Activated naive CD8-positive, alpha-beta T cell treated with anti-CD3 and anti-CD28 coated beads for 36 hours (primary cell): ENCODE data around the gene PCNX2. TPM values are rescaled to one million over a fixed set of nuclear protein-coding genes. Genes with fewer than 3 reads are reported as not detected.

ENCODE experiments used
- DNase-seq: peaks from one replicate; pipeline ENCODE4 v3.0.0; 2021
- H3K27ac Mint-ChIP-seq: one replicate; pipeline ENCODE4 v1.8.0; 2022; ENCODE audit warnings: mild to moderate bottlenecking, moderate library complexity, mixed read lengths
- H3K27me3 Mint-ChIP-seq: one replicate; pipeline ENCODE4 v1.8.0; 2022; ENCODE audit warnings: mild to moderate bottlenecking, mixed read lengths
- H3K36me3 Mint-ChIP-seq: one replicate; pipeline ENCODE4 v1.8.0; 2021; ENCODE audit warnings: mild to moderate bottlenecking, mixed read lengths
- H3K4me1 Mint-ChIP-seq: one replicate; pipeline ENCODE4 v1.8.0; 2021; ENCODE audit warnings: mixed read lengths
- H3K4me3 Mint-ChIP-seq: one replicate; pipeline ENCODE4 v1.8.0; 2022; ENCODE audit warnings: mild to moderate bottlenecking, moderate library complexity, mixed read lengths
- H3K9me3 Mint-ChIP-seq: one replicate; pipeline ENCODE4 v1.8.0; 2022; ENCODE audit warnings: mixed read lengths
- total RNA-seq, 2 experiments: library from RNA; stranded (reverse); gene quantifications; one replicate each; pipeline ENCODE4 v1.2.3, GENCODE V29; 2021

The PCNX2 gene
- total RNA-seq, 2 experiments from 2014 or later, result 10.6 to 12.5 TPM

- no peak overlapping the region for H3K27ac Mint-ChIP-seq
- DNase-seq, result no peak
- H3K27me3 Mint-ChIP-seq, result peaks cover 11% of the 10 kb centered on the region
- H3K4me3 Mint-ChIP-seq, result no peak overlapping the region
- peaks cover 2% of the 10 kb centered on the region for H3K4me1 Mint-ChIP-seq
- H3K9me3 Mint-ChIP-seq, result no peaks in the 10 kb centered on the region
- H3K36me3 Mint-ChIP-seq, result peaks cover 3% of the 10 kb centered on the region
Measured at GRCh38 chr1:232937741-232938375, 357.7 kb downstream of the PCNX2 start.

- DNase-seq, result no peak
- Mint-ChIP-seq H3K36me3 (peaks cover 3% of the 10 kb centered on the region), H3K4me1 (no peaks in the 10 kb centered on the region), H3K27me3 (peaks cover 11% of the 10 kb centered on the region), H3K27ac (no peak overlapping the region), H3K4me3 (no peak overlapping the region), H3K9me3 (no peaks in the 10 kb centered on the region)
Measured at GRCh38 chr1:232936941-232937340, 358.6 kb downstream of the PCNX2 start.

Other genes with a start within 250 kb of the PCNX2 start
- 1 to 10 TPM; 1.6 to 1.9 TPM for gene MAP3K21, start 32.0 kb upstream of the PCNX2 start, total RNA-seq